HFFc6 (cell line): ENCODE results near the gene HSPA12A. TPM values are rescaled to one million over a fixed set of nuclear protein-coding genes. Genes with fewer than 3 reads are reported as not detected.
"Not testable (repeated sequence)": the region's sequence is repeated elsewhere in the genome, so short reads cannot be mapped to it uniquely, and the experiment has no call there.

ENCODE experiments used
- DNase-seq: peaks from one replicate; pipeline ENCODE4 v3.0.0-alpha.2; 2018
- H3K27ac Mint-ChIP-seq: 2 replicates; pipeline ENCODE4 v1.8.0; 2020; ENCODE audit warnings: mild to moderate bottlenecking, mixed read lengths
- H3K27me3 Mint-ChIP-seq: 2 replicates; pipeline ENCODE4 v1.8.0; 2021; ENCODE audit warnings: mild to moderate bottlenecking, moderate library complexity, mixed read lengths; ENCODE audit not compliant: insufficient read depth
- H3K36me3 Mint-ChIP-seq: 2 replicates; pipeline ENCODE4 v1.8.0; 2021; ENCODE audit warnings: low read depth, mixed read lengths
- H3K4me1 Mint-ChIP-seq: 2 replicates; pipeline ENCODE4 v1.8.0; 2020; ENCODE audit warnings: low read depth, mixed read lengths
- H3K4me3 Mint-ChIP-seq: 2 replicates; pipeline ENCODE4 v1.8.0; 2020; ENCODE audit warnings: mild to moderate bottlenecking, moderate library complexity, mixed read lengths
- H3K9me3 Mint-ChIP-seq: 2 replicates; pipeline ENCODE4 v1.8.0; 2020; ENCODE audit warnings: mild to moderate bottlenecking, mixed read lengths
- CTCF ChIP-seq: fragments of 200-600 bp; sonication (generic); IDR thresholded peaks from 2 replicates; pipeline ENCODE4 v1.5.0; 2021; ENCODE audit warnings: antibody characterized with exemption, mild to moderate bottlenecking
- total RNA-seq, 6 experiments: library from RNA; stranded (reverse); fragmentation: NEBNext Ultra II Directional; extraction: Animal tissue kit (Norgen Biotek cat#: 25700); gene quantifications; 2 replicates in 1 of 6; 3 replicates in 5 of 6; pipeline ENCODE4 v1.2.3, GENCODE V29; 2021

The HSPA12A gene
- total RNA-seq, 6 experiments from 2014 or later, result 16.6 to 19.4 (median 17.7) TPM

GRCh38 chr10:116715341-116715740 is 27.0 kb downstream of the HSPA12A start:
- peaks cover 5% of the 10 kb centered on the region; the same call in 1 of the 2 replicates for H3K36me3 Mint-ChIP-seq
- DNase-seq, result no peak
- peaks cover 12% of the 10 kb centered on the region; the same call in 1 of the 2 replicates for H3K4me1 Mint-ChIP-seq

GRCh38 chr10:116713846-116714245 is 28.5 kb downstream of the HSPA12A start:
- no peak overlapping the region for H3K4me3 Mint-ChIP-seq
- H3K27me3 Mint-ChIP-seq, result peaks cover 1% of the 10 kb centered on the region; the same call in 1 of the 2 replicates
- no peaks in the 10 kb centered on the region for H3K9me3 Mint-ChIP-seq
- DNase-seq, result no peak
- H3K27ac Mint-ChIP-seq, result no peak overlapping the region
- TF ChIP-seq CTCF, result no peak
- peaks cover 5% of the 10 kb centered on the region; the same call in 1 of the 2 replicates for H3K36me3 Mint-ChIP-seq
- peaks cover 20% of the 10 kb centered on the region for H3K4me1 Mint-ChIP-seq

More at GRCh38 chr10:116715341-116715740, 27.0 kb downstream of the HSPA12A start:
- Mint-ChIP-seq H3K9me3 (no peaks in the 10 kb centered on the region), H3K27me3 (peaks cover 1% of the 10 kb centered on the region; the same call in 1 of the 2 replicates), H3K4me3 (no peak overlapping the region), H3K27ac (no peak overlapping the region)
- TF ChIP-seq CTCF, result no peak

GRCh38 chr10:116712989-116713543 is 29.3 kb downstream of the HSPA12A start:
- Mint-ChIP-seq H3K9me3 (no peaks in the 10 kb centered on the region), H3K4me1 (peaks cover 28% of the 10 kb centered on the region), H3K36me3 (peaks cover 5% of the 10 kb centered on the region; the same call in 1 of the 2 replicates), H3K27me3 (peaks cover 1% of the 10 kb centered on the region; the same call in 1 of the 2 replicates), H3K27ac (no peak overlapping the region), H3K4me3 (no peak overlapping the region)
- no peak for DNase-seq
- no peak for TF ChIP-seq CTCF

GRCh38 chr10:116712519-116712918 is 29.8 kb downstream of the HSPA12A start:
- H3K4me3 Mint-ChIP-seq, result no peak overlapping the region
- H3K9me3 Mint-ChIP-seq, result no peaks in the 10 kb centered on the region
- no peak for DNase-seq
- TF ChIP-seq CTCF, result no peak
- peaks cover 5% of the 10 kb centered on the region; the same call in 1 of the 2 replicates for H3K36me3 Mint-ChIP-seq
- H3K27me3 Mint-ChIP-seq, result peaks cover 1% of the 10 kb centered on the region; the same call in 1 of the 2 replicates
- no peak overlapping the region for H3K27ac Mint-ChIP-seq
- H3K4me1 Mint-ChIP-seq, result peaks cover 34% of the 10 kb centered on the region

- not testable (repeated sequence) for H3K9me3 Mint-ChIP-seq, H3K4me3 Mint-ChIP-seq, H3K36me3 Mint-ChIP-seq
Measured at GRCh38 chr10:116711803-116712202, 30.6 kb downstream of the HSPA12A start.

GRCh38 chr10:116710076-116710475 is 32.3 kb downstream of the HSPA12A start:
- TF ChIP-seq CTCF, result no peak
- H3K4me3 Mint-ChIP-seq, result no peak overlapping the region
- peaks cover 1% of the 10 kb centered on the region; the same call in 1 of the 2 replicates for H3K27me3 Mint-ChIP-seq
- peaks cover 35% of the 10 kb centered on the region for H3K4me1 Mint-ChIP-seq
- no peaks in the 10 kb centered on the region for H3K9me3 Mint-ChIP-seq
- no peak for DNase-seq
- no peak overlapping the region for H3K27ac Mint-ChIP-seq
- H3K36me3 Mint-ChIP-seq, result peaks cover 5% of the 10 kb centered on the region; the same call in 1 of the 2 replicates

More at GRCh38 chr10:116711803-116712202, 30.6 kb downstream of the HSPA12A start:
- not testable (repeated sequence) for H3K27me3 Mint-ChIP-seq, H3K27ac Mint-ChIP-seq, DNase-seq
- H3K4me1 Mint-ChIP-seq, result peaks cover 35% of the 10 kb centered on the region
